ENCODE data around the gene FAM83F.

Gene FAM83F

DNA sequence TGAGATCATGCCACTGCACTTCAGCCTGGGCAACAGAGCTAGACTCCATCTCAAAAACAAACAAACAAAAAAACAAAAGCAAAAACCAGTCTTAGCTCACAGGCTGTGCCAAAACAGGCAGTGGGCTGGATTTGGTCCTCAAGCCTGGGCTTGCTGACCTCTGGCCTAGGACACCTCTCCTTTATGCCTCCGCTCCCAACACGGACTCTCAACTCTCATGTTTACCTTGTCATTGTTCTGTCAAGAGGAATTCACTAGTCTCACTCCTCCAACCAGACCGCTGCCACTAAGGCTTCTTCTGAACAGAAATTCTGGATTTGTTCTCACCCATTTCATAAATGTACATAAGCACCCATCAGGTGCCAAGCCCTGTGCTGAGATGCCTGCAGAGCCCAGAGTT, 42.6 kb downstream of the FAM83F start:
- DNase-seq: no peak

DNA sequence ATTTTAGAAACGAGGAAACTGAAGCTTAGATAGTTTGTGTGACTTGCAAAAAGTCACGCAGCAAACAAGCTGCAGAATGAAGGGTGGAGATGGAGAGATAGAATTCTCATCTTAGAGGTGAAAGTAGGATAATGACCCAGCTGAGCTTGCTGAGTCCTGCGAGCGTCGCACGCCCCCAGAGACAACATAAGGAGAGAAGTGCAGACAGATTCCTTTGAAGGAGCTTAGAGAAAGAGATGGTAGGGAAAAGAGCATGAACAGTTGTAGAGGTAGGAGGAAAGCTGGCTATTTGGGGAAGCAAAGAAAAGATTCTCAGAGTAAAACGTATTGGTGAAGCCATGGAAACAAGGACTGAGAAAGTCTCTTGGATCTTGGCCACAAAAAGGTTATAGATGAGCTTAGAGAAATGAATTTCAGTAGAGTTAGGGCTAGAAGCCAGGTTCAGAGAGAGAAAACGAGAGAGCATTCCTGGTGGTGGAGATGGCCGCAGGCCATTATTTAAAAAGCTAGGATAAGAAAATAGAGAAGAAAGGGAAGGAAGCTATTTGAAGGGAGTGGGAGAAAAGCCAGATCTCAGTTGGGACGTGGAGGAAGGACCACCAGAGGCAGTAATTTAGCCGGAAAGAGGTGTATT, 44.8 kb downstream of the FAM83F start:
- no peak for DNase-seq

DNA sequence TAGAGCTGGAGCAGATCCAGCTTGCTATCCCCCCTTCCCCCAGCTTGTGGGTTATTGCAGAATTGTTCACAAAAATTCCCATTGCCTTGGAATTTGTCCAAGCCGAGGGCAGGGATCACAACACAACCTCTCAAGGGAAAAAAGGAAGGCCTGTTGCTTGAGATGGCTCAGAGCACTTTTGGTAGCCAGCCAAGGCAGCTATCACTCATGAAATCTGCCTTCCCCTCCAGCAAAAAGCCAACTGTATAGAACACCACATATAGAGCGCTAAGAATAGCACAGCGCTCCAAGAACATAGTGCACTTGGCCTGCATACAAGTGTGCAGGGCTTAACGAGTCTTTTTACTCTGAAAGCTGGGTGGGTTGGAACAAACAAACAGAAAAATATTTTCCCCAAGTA, 46.2 kb downstream of the FAM83F start:
- DNase-seq: no peak

- no peak for DNase-seq
Observed at GRCh38 chr22:40041366-40042137, 46.8 kb downstream of the FAM83F start.

DNA sequence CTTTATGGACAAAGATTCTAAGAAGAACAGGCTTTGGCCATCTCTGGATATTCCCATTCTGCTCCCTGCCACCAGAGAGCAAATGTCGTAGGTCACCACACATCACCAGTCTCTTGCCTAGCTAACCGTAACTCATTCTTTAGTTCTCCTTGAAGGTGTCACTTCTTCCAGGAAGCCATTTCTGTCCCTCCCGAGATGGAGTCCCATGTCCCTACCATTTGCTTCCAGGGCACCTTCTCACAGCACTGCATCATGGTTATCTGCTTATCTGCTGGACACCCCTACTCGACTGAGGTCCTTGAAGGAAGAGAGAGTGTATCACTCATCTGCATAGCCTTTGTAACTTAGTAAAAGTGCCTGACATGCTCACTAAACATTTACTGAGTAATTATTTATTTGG, 47.6 kb downstream of the FAM83F start:
- no peak for DNase-seq

DNA sequence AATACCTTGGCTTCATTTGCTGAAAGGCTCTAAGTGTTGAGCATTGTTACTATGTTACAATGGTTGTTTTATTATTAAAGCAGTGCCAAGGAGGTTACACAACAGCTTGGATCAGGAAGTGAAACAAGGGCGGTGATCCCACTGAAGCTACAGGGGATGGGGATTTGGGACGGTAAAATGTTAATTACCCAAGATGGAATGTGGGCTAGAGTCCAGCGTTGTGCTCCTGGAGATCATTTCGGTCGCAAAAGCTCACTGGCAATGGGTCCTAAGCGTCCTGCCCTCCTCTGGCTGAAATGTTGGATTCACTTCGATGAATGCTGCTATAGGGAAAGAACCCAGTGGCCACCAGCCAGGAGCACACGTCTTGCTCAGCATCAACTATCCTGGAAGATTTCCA, 48.3 kb downstream of the FAM83F start:
- DNase-seq: no peak

- DNase-seq: no peak
Observed at GRCh38 chr22:40043793-40044101, 49.0 kb downstream of the FAM83F start.

DNA sequence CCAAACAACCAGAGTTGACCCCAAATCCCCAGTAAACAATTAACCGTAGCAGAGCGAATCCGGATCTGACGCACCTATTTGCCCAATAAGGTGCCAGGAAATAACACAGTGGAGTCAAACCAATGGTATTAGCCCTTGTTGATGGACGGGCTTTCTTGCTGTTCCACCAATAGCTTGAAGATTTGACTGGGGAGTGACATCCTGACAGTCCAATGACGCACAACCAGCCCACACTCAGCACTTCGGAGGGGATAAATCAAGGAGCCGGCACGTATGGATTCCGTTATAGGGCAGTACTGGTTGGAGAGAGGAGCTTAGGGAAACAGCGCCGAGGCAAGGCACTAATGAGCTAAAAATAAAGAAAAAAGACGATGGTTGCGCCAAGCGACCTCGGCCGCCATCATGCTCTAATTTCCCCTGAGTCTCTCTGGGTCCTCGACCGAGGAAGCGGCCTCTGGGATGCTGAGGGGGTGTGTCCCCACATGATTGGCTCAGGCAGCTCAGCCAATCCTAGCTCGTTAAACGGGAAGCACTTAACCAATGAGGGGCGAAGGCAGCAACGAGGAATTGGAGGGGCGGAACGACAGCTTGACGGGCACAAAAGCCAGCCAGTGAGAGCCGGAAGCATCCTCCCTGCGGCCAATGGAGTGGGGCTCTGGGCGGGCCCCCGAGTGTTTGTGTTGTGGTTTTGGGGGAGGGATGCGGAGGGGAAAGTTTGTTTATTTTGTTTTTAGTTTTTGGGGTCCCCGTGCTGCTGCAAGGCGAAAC, 49.5 kb downstream of the FAM83F start:
- peak; percentile 99 to 100 for DNase-seq

DNA sequence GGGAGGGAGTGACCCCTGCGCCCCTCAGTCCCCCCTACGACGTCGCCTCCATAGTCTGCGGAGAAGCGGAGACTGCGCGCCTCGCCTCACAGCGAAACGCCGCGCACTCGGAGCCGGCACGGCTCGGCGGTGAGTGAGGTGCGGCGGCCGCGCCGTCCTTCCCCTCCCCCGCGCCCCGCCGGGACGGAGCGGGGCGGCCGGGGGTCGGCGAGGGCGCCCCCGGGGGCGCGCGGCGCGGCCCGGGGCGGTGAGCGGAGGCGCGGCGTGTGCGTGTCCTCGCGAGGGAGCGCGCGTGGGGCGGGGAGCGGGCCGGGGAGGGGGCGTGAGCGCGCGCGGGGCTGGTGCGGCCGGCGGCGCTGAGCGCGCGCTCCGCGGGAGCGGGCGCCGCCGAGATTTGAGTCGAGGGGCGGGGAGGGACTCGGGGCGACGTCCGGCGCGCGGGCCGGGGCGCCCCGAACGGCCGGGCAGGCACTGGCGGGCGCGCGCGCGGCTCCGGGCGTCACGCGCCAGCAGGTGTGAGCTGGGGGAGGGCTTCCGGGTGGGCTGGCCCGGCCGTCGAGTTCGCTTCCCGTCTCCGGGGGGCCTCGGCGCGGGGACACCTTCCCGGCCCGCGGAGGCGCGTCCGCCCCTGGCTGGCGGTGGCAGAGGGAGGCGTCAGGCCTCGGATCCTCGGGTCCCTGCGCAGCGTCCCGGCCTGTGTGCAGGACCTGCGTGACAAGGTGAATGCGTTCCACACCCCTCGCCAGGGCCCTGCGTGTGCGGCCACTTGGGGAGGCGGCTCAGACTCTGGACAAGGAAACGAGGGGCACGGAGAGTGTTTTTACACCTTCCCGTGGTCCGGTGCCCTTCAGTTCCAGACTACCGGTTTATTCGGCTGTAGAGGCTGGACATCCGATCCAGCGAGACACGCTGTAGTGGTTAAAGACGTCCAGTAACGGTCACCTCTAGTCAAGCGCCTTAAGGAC, 50.4 kb downstream of the FAM83F start:
- peak; percentile 80 to 85 for DNase-seq

DNA sequence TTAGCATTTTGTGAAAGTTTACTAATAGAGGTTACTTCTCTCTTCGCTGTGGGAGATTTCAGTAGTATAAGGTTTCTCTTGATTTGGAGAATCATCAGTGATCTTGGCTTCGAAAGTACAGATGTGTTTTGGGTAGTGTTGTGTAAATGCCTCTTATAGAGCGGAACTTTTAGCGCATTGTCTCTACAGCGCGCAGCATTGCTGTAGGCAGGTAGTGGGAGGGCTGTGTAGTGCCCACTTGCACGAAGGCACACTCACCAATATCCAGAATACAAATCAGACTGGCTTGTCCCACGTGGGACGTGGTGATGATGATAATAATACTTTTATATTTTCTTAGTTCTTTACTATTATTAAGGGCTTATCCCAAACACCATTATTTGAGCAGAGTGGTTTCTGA, 51.4 kb downstream of the FAM83F start:
- DNase-seq: peak; percentile 40 to 52

GRCh38 chr22:40050258-40050657, 55.5 kb downstream of the FAM83F start:
- DNase-seq: no peak

- no peak for DNase-seq
Observed at GRCh38 chr22:40051322-40051721, 56.6 kb downstream of the FAM83F start.

DNA sequence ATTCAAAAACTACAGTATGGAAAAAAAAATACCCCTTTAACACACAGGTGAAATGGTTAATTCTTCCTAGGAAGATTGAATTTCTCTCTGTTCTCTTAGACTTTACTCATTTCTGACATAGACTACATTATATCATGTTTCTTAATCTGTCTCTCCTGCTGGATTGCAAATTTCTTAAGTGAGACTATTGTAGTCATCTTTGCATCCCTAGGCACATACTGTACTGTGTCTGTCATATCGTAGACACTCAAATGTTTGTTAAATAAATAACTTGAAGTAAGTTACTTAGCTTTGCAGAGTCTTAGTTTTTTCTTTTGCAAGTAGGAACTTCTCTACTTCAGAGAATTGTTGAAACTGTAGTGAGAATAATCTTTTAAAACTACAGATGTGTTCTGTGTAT, 58.7 kb downstream of the FAM83F start:
- DNase-seq: no peak

- no peak for DNase-seq
Observed at GRCh38 chr22:40054486-40054885, 59.7 kb downstream of the FAM83F start.

DNA sequence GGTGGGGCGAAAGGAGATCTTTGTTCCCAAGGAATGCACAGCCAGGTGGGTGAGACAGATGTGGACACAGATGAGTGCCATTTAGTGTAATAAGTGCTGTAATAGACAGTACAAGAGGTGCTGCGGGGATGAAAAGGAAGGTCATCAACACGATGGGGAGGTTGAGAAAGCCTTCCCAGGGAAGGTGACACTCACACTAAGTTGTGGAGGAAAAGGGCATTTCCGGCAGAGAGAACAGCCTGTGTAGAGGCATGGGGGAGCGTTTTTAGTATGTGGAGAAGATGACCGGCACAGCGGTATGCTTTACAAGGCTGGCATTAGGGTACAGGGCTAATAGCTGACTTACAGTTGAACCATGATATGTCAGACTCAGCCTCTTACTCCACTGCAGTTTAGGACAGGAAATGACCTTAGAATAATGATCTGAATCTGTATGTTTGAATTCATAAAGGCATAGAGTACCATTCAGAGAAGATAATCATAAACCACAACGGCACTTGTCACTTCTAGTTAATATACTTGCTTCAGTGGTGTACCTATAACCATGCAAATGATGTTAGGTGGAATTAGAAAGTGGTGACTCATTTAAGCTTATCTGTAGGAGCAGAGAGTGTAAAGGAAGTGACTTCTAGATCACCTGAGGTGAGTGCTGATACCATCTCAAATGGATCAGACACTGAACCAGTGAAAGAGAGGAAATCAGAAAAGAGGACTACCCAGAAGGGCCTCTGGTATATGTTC, 60.6 kb downstream of the FAM83F start:
- DNase-seq: peak; percentile 48 to 52

- no peak for DNase-seq
Observed at GRCh38 chr22:40056154-40056553, 61.4 kb downstream of the FAM83F start.

- DNase-seq: no peak
Observed at GRCh38 chr22:40056559-40056958, 61.8 kb downstream of the FAM83F start.

DNA sequence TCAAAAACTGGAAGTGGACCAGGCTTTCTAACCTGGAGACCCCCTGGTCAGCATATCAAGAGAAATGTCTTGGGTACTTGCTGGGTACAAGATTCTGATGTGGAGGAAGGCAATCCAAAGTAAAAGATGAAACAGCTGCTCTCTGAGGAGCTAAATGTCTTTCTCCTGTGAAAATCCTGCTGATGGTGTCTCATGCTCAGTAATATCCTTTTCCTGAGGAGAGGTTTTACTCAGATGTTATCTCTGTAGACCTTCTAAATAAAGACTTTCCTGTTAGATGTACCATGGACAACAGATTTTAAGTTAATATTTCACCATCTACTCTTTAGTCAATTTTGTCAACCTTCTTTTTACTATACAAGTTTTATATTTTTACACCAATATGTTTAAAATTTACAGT, 62.9 kb downstream of the FAM83F start:
- DNase-seq: no peak

DNA sequence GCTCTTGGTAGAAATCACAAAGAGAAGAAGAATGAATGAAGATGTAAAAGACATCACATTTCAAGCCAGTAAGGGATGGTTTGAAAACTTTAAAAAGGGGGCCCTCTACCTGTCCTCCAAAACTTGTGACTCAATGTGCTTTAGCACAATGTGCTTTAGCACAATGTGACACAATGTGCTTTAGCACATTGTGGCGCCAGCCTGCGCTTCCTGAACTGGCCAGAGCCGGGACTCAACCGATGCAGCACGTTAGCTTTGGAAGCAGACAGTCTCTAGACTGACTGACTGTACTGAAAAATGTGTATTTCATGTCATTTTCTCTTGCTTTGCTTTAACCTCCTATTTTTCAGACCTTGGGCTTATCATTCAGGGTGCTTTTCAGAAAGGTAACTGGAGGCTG, 63.5 kb downstream of the FAM83F start:
- peak; percentile 60 to 65 for DNase-seq

DNA sequence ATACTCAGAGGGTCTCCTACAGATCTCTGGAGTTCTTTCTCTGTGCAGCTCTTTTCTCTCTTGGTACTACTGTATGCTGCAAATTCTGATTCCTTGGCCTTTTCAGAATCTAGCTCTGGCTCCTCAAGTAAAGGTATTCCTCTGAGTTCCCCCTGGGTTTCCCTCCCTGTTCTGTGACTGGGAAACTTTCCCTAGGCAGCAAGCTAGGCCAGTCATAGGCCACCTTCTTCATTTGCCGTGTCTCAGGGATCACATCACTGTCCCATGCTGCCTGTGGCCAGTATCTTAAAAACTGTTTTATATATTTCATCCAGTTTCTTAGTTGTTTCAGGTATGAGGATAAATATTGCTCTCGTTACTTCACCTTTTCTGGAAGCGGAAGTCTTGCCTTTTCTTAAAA, 71.2 kb downstream of the FAM83F start:
- no peak for DNase-seq

GRCh38 chr22:40067639-40068038, 72.9 kb downstream of the FAM83F start:
- DNase-seq: no peak

GRCh38 chr22:40070701-40071100, 75.9 kb downstream of the FAM83F start:
- DNase-seq: no peak

Measured in activated T-cell treated with anti-CD3 and anti-CD28 coated beads, Interleukin-2, amount 50 U/mL, for 48 hours (primary cell).